Neural progenitor cell (in vitro differentiated cells): ENCODE data around the gene GNG7. TPM values are rescaled to one million over a fixed set of nuclear protein-coding genes. Genes with fewer than 3 reads are reported as not detected.
A peak's percentile ranks its signal among the peaks of the same experiment; 100 is the strongest.

Experiments used
- DNase-seq: peaks from one replicate; pipeline ENCODE4 v3.0.0-alpha.2; 2016; ENCODE audit warnings: low spot score
- H2AFZ ChIP-seq: fragments of 200-600 bp; sonication (generic); replicated peaks from 2 replicates; pipeline ENCODE4 v1.6.1; 2016; ENCODE audit warnings: antibody characterized with exemption
- H3F3A ChIP-seq: fragments of 200-600 bp; sonication (generic); 2 replicates; pipeline ENCODE4 v1.6.1; 2016; ENCODE audit warnings: antibody characterized with exemption, low read depth
- H3K27ac ChIP-seq: fragments of 200-600 bp; sonication (generic); 2 replicates; pipeline ENCODE4 v1.5.1; 2016; ENCODE audit warnings: mild to moderate bottlenecking
- H3K27me3 ChIP-seq: fragments of 200-600 bp; sonication (generic); 2 replicates; pipeline ENCODE4 v1.6.1; 2016; ENCODE audit warnings: mild to moderate bottlenecking, moderate library complexity
- H3K36me3 ChIP-seq: fragments of 200-600 bp; sonication (generic); 2 replicates; pipeline ENCODE4 v1.5.1; 2016
- H3K4me1 ChIP-seq: fragments of 200-600 bp; sonication (generic); 2 replicates; pipeline ENCODE4 v1.6.1; 2016; ENCODE audit warnings: mixed run types
- H3K4me2 ChIP-seq: fragments of 200-600 bp; sonication (generic); 2 replicates; pipeline ENCODE4 v1.6.1; 2016
- H3K4me3 ChIP-seq: fragments of 200-600 bp; sonication (generic); 2 replicates; pipeline ENCODE4 v1.5.1; 2016
- H3K79me2 ChIP-seq: fragments of 200-600 bp; sonication (generic); 2 replicates; pipeline ENCODE4 v1.6.1; 2016; ENCODE audit warnings: low read depth
- H3K9ac ChIP-seq: fragments of 200-600 bp; sonication (generic); 2 replicates; pipeline ENCODE4 v1.6.1; 2016
- H3K9me3 ChIP-seq: fragments of 200-600 bp; sonication (generic); 2 replicates; pipeline ENCODE4 v1.5.1; 2016; ENCODE audit warnings: low read depth
- H4K20me1 ChIP-seq: fragments of 200-600 bp; sonication (generic); 2 replicates; pipeline ENCODE4 v1.6.1; 2016; ENCODE audit warnings: low read depth
- H3K27ac Mint-ChIP-seq: 3 replicates; pipeline ENCODE4 v1.8.0; 2021; ENCODE audit warnings: mixed read lengths
- H3K27me3 Mint-ChIP-seq: 2 replicates; pipeline ENCODE4 v1.8.0; 2022; ENCODE audit warnings: low read depth, mild to moderate bottlenecking, inconsistent platforms, moderate library complexity, mixed read lengths; ENCODE audit not compliant: insufficient read depth
- H3K36me3 Mint-ChIP-seq: 3 replicates; pipeline ENCODE4 v1.8.0; 2021; ENCODE audit warnings: mixed read lengths
- H3K4me1 Mint-ChIP-seq: 3 replicates; pipeline ENCODE4 v1.8.0; 2021; ENCODE audit warnings: mixed read lengths
- H3K4me3 Mint-ChIP-seq: 3 replicates; pipeline ENCODE4 v1.8.0; 2021; ENCODE audit warnings: mild to moderate bottlenecking, moderate library complexity, mixed read lengths
- H3K9me3 Mint-ChIP-seq: 3 replicates; pipeline ENCODE4 v1.8.0; 2020; ENCODE audit warnings: mixed read lengths
- CTCF ChIP-seq: fragments of 200-600 bp; sonication (generic); IDR thresholded peaks from 2 replicates; pipeline ENCODE4 v1.5.1; 2017; ENCODE audit warnings: antibody characterized with exemption, mild to moderate bottlenecking
- EZH2 ChIP-seq: fragments of 200-600 bp; sonication (generic); IDR thresholded peaks from 2 replicates; pipeline ENCODE4 v1.6.1; 2017; ENCODE audit warnings: antibody characterized with exemption, mild to moderate bottlenecking, moderate library complexity
- EZH2phosphoT487 ChIP-seq: fragments of 200-600 bp; sonication (generic); IDR thresholded peaks from 2 replicates; pipeline ENCODE4 v1.6.1; 2017; ENCODE audit warnings: antibody characterized with exemption
- total RNA-seq: library from RNA; depleted of rRNA; stranded (reverse); fragments of >200 nt; gene quantifications from 2 replicates; pipeline ENCODE4 v1.2.3, GENCODE V29; 2015; ENCODE audit warnings: low replicate concordance

Gene GNG7
- total RNA-seq, 1 donor from 2014 or later: 7.0 TPM

GRCh38 chr19:2478756-2479555, 223.5 kb downstream of the GNG7 start:
- no peaks in the 10 kb centered on the region for H3K79me2 ChIP-seq
- TF ChIP-seq EZH2phosphoT487 (peak; percentile 65), EZH2 (peak; percentile 68), CTCF (no peak)
- no peak overlapping the region for H3K27ac ChIP-seq
- no peaks in the 10 kb centered on the region for H3K9me3 ChIP-seq
- Mint-ChIP-seq H3K4me3 (peak overlapping the region; percentile 81), H3K9me3 (no peaks in the 10 kb centered on the region), H3K4me1 (peaks cover 22% of the 10 kb centered on the region), H3K27me3 (peaks cover 48% of the 10 kb centered on the region), H3K36me3 (no peaks in the 10 kb centered on the region), H3K27ac (no peak overlapping the region)
- peaks cover 35% of the 10 kb centered on the region for H4K20me1 ChIP-seq
- H3F3A ChIP-seq: peaks cover 21% of the 10 kb centered on the region
- H3K4me2 ChIP-seq: peak overlapping the region; percentile 69
- H3K4me3 ChIP-seq: peak overlapping the region; percentile 37
- no peak overlapping the region for H3K9ac ChIP-seq
- peak; percentile 47 for DNase-seq
- H3K4me1 ChIP-seq: peaks cover 26% of the 10 kb centered on the region
- H2AFZ ChIP-seq: no peak overlapping the region
- peaks cover 62% of the 10 kb centered on the region for H3K27me3 ChIP-seq
- no peaks in the 10 kb centered on the region for H3K36me3 ChIP-seq

GRCh38 chr19:2478278-2478755, 224.2 kb downstream of the GNG7 start:
- no peak overlapping the region for H3K9ac ChIP-seq
- peaks cover 22% of the 10 kb centered on the region for H3K4me1 Mint-ChIP-seq
- peak overlapping the region; percentile 37 for H3K4me3 ChIP-seq

GRCh38 chr19:2477732-2478191, 224.7 kb downstream of the GNG7 start:
- H3K4me3 Mint-ChIP-seq: peak overlapping the region; percentile 81
- no peaks in the 10 kb centered on the region for H3K9me3 ChIP-seq
- H3K27ac ChIP-seq: no peak overlapping the region
- H3K27me3 ChIP-seq: peaks cover 62% of the 10 kb centered on the region
- H3K27ac Mint-ChIP-seq: no peak overlapping the region
- peaks cover 48% of the 10 kb centered on the region for H3K27me3 Mint-ChIP-seq
- H3K9ac ChIP-seq: no peak overlapping the region
- peaks cover 35% of the 10 kb centered on the region for H4K20me1 ChIP-seq
- H3K79me2 ChIP-seq: no peaks in the 10 kb centered on the region
- H3K4me2 ChIP-seq: peak overlapping the region; percentile 69
- H3F3A ChIP-seq: peaks cover 21% of the 10 kb centered on the region
- H3K4me1 Mint-ChIP-seq: peaks cover 22% of the 10 kb centered on the region
- H3K36me3 ChIP-seq: no peaks in the 10 kb centered on the region
- peaks cover 26% of the 10 kb centered on the region for H3K4me1 ChIP-seq
- no peak overlapping the region for H2AFZ ChIP-seq
- peak overlapping the region; percentile 37 for H3K4me3 ChIP-seq
- H3K9me3 Mint-ChIP-seq: no peaks in the 10 kb centered on the region
- TF ChIP-seq CTCF (no peak), EZH2 (peak; percentile 32)
- H3K36me3 Mint-ChIP-seq: no peaks in the 10 kb centered on the region
- no peak for DNase-seq

More at GRCh38 chr19:2478278-2478755, 224.2 kb downstream of the GNG7 start:
- peaks cover 48% of the 10 kb centered on the region for H3K27me3 Mint-ChIP-seq
- no peaks in the 10 kb centered on the region for H3K9me3 ChIP-seq
- H3K4me3 Mint-ChIP-seq: peak overlapping the region; percentile 81
- H3K9me3 Mint-ChIP-seq: no peaks in the 10 kb centered on the region
- peaks cover 62% of the 10 kb centered on the region for H3K27me3 ChIP-seq
- no peaks in the 10 kb centered on the region for H3K36me3 Mint-ChIP-seq
- no peaks in the 10 kb centered on the region for H3K79me2 ChIP-seq
- H4K20me1 ChIP-seq: peaks cover 35% of the 10 kb centered on the region
- peaks cover 21% of the 10 kb centered on the region for H3F3A ChIP-seq
- DNase-seq: peak; percentile 76
- no peak overlapping the region for H3K27ac Mint-ChIP-seq
- no peaks in the 10 kb centered on the region for H3K36me3 ChIP-seq
- peak overlapping the region; percentile 69 for H3K4me2 ChIP-seq
- peaks cover 26% of the 10 kb centered on the region for H3K4me1 ChIP-seq
- TF ChIP-seq EZH2 (no peak), CTCF (peak; percentile 29), EZH2phosphoT487 (peak; percentile 77)
- no peak overlapping the region for H2AFZ ChIP-seq
- no peak overlapping the region for H3K27ac ChIP-seq
